Muscle of back (tissue), 11 donors: ENCODE results near the gene SVBP. TPM values are rescaled to one million over a fixed set of nuclear protein-coding genes. Genes with fewer than 3 reads are reported as not detected.

Experiments
- DNase-seq, 3 donors: peaks; one replicate each; pipeline versions ENCODE4 v3.0.0 to v3.0.0-alpha.2; 2013
- polyA plus RNA-seq, 10 donors: library from polyadenylated mRNA; unstranded; fragments of 120-200 nt; gene quantifications; one replicate each; pipeline ENCODE4 v1.2.1, GENCODE V29; 2013; ENCODE audit not compliant: insufficient read length in 10 of 10

Gene SVBP
- polyA plus RNA-seq, 10 donors, result 38.7 to 68.2 (median 47.1) TPM

DNA sequence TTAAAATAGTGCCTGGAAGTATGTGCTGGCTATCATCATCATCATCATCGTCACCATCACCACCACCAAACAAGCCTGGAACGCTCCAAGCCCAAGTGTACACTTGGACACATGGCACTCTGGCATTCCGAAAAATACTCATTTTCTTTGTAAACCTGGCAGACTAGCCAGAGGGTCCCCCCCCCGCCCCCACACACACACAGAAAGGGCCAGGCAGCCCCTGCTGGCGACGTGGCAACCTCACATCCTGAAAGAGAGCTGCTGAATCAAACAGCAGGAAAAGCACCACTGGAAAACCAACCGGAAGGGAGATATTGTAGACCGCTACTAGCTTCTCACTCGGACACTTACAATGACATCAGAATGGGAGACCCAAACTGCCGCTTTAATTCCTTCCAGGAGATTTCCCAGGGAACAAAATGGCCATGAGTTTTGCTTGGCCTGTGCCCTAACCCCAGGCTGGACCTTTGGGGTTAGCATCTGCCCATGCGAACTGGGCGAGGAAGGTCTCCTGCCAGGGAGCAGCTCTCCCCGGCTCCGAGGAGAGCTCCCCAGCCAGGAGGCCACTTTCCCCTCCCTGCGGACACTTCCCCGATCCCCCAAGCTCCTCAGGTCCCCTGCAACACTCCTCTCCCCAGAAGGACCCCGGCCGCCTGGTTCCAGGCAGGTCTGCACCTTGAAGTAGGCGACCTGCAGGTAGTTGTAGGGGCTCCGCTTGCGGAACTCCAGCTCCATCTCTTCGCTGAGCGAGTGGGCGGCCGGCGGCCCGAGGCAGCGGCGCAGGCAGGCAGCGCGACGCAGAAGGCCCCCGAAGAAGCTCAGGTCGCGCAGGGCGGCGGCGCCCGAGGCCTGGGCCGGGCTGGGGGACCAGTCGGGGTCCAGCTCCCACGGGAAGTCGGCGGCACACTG lies 51.1 kb downstream of the SVBP start:
- peak; percentile 67 to 83 (median 67) for DNase-seq

DNA sequence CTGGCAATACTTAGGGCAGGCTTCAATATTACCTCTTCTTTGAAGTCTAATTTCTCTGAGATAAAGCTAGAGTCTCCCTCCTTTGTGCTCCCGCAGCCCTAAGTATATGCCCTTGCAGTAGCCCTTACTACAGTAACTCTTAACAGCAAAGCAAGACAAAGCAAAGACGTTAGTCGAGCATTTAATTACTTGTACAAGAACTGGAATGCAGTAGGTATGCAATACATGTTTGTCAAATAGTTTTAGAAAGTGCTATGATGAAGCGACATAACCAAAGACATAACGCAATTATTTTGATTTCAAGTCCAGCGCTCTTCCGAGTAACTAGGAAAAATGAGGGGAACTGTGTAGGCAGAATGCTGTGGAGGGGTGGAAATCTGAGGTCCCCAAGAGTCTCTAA lies 51.9 kb downstream of the SVBP start:
- DNase-seq, result no peak

DNA sequence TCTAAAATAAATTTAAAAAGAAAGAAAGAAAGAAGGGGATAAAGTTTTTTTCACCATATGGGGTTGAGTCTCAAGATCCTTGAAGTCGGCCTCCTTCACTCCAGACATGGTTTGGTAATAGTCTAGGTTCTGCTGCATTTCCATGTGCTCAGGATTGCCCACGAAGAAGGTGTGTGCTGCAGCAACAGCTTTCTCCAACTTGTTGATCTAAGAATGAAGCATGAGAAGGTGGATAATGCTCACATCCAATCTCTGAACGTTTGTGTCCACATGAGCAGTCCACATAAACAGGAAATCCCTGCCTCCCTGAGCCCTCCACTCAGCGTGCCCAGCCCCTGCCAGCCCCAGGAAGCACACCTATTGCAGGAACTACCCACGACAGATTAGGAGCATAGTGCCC lies 54.9 kb downstream of the SVBP start:
- DNase-seq, result no peak

DNA sequence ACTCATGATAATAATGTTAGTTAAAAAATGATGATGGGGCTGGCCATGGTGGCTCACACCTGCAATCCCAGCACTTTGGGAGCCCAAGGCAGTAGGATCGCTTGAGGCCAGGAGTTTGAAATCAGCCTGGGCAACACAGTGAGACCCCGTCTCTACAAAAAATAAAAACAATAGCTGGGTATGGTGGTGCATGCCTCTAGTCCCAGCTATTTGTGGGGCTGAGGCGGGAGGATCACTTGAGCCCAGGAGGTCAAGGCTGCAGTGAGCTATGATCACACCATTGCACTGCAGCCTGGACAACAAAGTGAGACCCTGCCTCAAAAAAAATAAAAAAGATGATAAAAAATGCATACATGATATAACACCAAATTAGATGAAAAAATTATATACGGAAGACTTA lies 55.6 kb downstream of the SVBP start:
- no peak for DNase-seq

DNA sequence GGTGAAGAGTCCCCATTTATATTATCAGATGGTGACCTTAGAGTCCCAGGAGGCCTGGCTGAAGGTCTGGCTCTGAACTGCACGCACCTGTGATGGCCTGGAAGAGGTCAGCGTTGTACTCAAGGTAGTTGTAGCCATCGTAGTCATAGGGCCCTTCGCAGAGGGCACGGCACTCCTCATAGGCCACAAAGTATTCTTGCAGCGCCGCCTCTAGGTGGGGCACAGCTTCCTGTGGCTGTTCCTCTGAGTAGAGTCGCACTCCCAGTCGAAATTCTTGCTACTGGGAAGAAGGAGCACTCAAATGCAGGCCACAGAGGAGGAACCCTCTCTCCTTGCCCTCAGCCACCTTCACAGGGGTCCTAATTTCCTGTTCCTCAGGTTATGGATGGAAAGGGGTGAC lies 58.1 kb downstream of the SVBP start:
- DNase-seq, result no peak

DNA sequence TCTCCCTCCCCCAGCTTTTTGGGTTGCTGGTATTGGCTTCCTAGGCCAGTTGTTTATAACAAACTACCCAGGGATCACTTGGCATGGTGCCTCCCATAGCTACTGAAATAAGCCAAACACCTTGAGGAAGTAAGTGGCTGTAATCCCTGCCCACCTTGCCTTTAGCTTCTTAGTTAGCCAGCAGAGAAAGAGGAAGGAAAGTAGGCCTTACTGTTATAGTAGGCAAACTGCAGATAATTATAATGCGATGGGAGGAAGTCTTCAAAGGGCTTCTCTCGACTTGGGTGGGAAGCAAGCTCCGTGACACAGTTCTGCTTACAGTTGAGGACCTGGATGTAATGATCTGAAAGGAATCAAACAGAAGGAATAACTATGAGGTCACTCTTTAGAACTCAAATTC lies 58.6 kb downstream of the SVBP start:
- DNase-seq, result no peak

DNA sequence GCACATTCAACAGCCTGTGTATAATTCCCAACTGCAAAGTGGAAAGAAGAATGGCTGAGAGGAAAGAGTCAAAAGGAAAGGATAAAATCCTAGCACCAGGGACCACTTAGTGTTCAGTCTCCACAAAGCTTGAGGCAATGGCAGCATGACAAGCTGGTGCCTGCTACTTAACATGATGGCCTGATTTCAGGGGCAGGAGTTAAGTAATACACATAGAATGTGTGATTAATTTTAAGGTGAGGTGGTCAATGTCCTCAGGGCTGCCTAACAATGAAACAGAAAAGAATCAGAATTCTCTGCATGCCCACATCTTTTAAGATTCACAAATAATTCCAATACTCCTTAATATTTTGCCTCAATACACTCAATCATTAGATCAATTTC lies 59.3 kb downstream of the SVBP start:
- DNase-seq, result no peak

Other genes starting within 250 kb of the SVBP start
- gene PPIH, start 159.0 kb downstream of the SVBP start, polyA plus RNA-seq, result 10 to 100 TPM; 32.3 to 45.1 (median 37.5) TPM
- gene YBX1, start 135.0 kb downstream of the SVBP start, polyA plus RNA-seq, result 1,000 to 10,000 TPM in 2 of 10 donors, 100 to 1,000 TPM in 8; 817 to 1,077 (median 929) TPM
- gene CLDN19, start 77.2 kb downstream of the SVBP start, polyA plus RNA-seq, result 1 to 10 TPM in 2 of 10 donors, under 1 TPM in 8; 0.25 to 1.8 (median 0.61) TPM
- gene P3H1, start 50.4 kb downstream of the SVBP start, polyA plus RNA-seq, result 100 to 1,000 TPM in 1 of 10 donors, 10 to 100 TPM in 9; 60.2 to 105 (median 70.4) TPM
- 10 to 100 TPM in 6 of 10 donors, 1 to 10 TPM in 4; 5.8 to 13.9 (median 10.9) TPM for gene C1orf50, start 50.1 kb downstream of the SVBP start, polyA plus RNA-seq
- gene TMEM269, start 32.4 kb downstream of the SVBP start, polyA plus RNA-seq, result 1 to 10 TPM in 3 of 10 donors, under 1 TPM in 7; 0.46 to 1.4 (median 0.73) TPM
- gene ERMAP, start 275 bp downstream of the SVBP start, polyA plus RNA-seq, result 10 to 100 TPM in 3 of 10 donors, 1 to 10 TPM in 7; 5.9 to 12.0 (median 8.3) TPM
- gene ZNF691, start 29.2 kb upstream of the SVBP start, polyA plus RNA-seq, result 10 to 100 TPM in 2 of 10 donors, 1 to 10 TPM in 8; 7.5 to 11.6 (median 9.2) TPM
- 10 to 100 TPM; 16.5 to 49.7 (median 21.2) TPM for gene SLC2A1, start 141.5 kb upstream of the SVBP start, polyA plus RNA-seq